HCT116 (cell line): Measurements from ENCODE around the gene GNAS-AS1. TPM values are rescaled to one million over a fixed set of nuclear protein-coding genes. Genes with fewer than 3 reads are reported as not detected.

ENCODE experiments used
- ATAC-seq: fragments of 200-7000 bp; cut with Tn5 transposase; 2 replicates; pipeline ENCODE4 v1.9.1; 2020; ENCODE audit warnings: mild to moderate bottlenecking, moderate library complexity
- BruUV-seq: library from RNA; stranded (reverse); fragments of 400-500 nt; replicated peaks from 2 replicates; lab custom pipeline; 2021; lab: Mats Ljungman, UMichigan
- CTCF ChIA-PET: fragments of 300-600 bp; sonication (Branson Sonifier 250); formaldehyde crosslinking; loops from one replicate; lab custom pipeline; 2021; ENCODE audit warnings: antibody characterized with exemption; lab: Charles Lee
- POLR2A ChIA-PET: fragments of 300-600, 350-600 bp; sonication (Branson Sonifier 250); formaldehyde crosslinking; loops from one replicate; lab custom pipeline; 2021; ENCODE audit warnings: antibody characterized with exemption; lab: Charles Lee
- RAD21 ChIA-PET, 2 experiments: fragments of 300-600 bp; sonication (Branson Sonifier 250); formaldehyde crosslinking; loops; one replicate each; lab custom pipeline; 2023; ENCODE audit warnings: low total read pairs in 2 of 2; ENCODE audit not compliant: uncharacterized antibody in 2 of 2, unreplicated experiment in 2 of 2, low non-redundant PET in 1 of 2; lab: Charles Lee
- DNase-seq: peaks from one replicate; pipeline ENCODE4 v3.0.0-alpha.2; 2010; ENCODE audit warnings: low read depth, low spot score
- H2AFZ ChIP-seq: fragments of 200-600 bp; shearing (Covaris generic), sonication (generic); 2 replicates; pipeline ENCODE4 v1.6.1; 2017; ENCODE audit warnings: low read depth, mixed run types, mixed read lengths, antibody characterized with exemption, low read length; ENCODE audit not compliant: poor library complexity, severe bottlenecking
- H3K27ac ChIP-seq: 2 replicates; pipeline ENCODE4 v1.5.1; 2012; ENCODE audit warnings: low read depth, low read length
- H3K27me3 ChIP-seq: fragments of 200-600 bp; sonication (generic); 2 replicates; pipeline ENCODE4 v1.6.1; 2016; ENCODE audit warnings: mixed run types, low read length, mixed read lengths; ENCODE audit not compliant: insufficient read depth
- H3K36me3 ChIP-seq, 2 experiments: fragments of 200-500 bp in 1 of 2; fragments of 200-600 bp in 1 of 2; sonication (Bioruptor generic) in 1 of 2; sonication (generic) in 1 of 2; 2 replicates each; pipeline versions ENCODE4 v1.5.1 to v1.6.1; 2014 to 2016; ENCODE audit warnings: low read length in 2 of 2, inconsistent platforms in 1 of 2, mixed read lengths in 1 of 2, mixed run types in 1 of 2; ENCODE audit not compliant: insufficient read depth in 2 of 2, control insufficient read depth in 1 of 2
- H3K4me1 ChIP-seq, 2 experiments: fragments of 200-600 bp in 1 of 2; sonication (generic) in 1 of 2; 2 replicates each; pipeline versions ENCODE4 v1.5.1 to v1.6.1; 2012 to 2017; ENCODE audit warnings: low read length in 2 of 2, inconsistent platforms in 1 of 2, mild to moderate bottlenecking in 1 of 2, mixed read lengths in 1 of 2, mixed run types in 1 of 2, moderate library complexity in 1 of 2; ENCODE audit not compliant: insufficient read depth in 2 of 2, control insufficient read depth in 1 of 2
- H3K4me2 ChIP-seq: fragments of 200-600 bp; sonication (generic); 2 replicates; pipeline ENCODE4 v1.6.1; 2017; ENCODE audit warnings: mixed run types, low read length, mixed read lengths
- H3K4me3 ChIP-seq, 2 experiments: fragments of 200-600 bp in 1 of 2; sonication (generic) in 1 of 2; replicated peaks in 1 of 2; 2 replicates each; pipeline ENCODE4 v1.5.1; 2011 to 2016; ENCODE audit warnings: low read length in 2 of 2, control low read depth in 1 of 2, low read depth in 1 of 2, mild to moderate bottlenecking in 1 of 2, mixed read lengths in 1 of 2, mixed run types in 1 of 2
- H3K79me2 ChIP-seq: fragments of 200-600 bp; sonication (generic); 2 replicates; pipeline ENCODE4 v1.6.1; 2017; ENCODE audit warnings: mild to moderate bottlenecking, mixed run types, low read length, moderate library complexity, mixed read lengths; ENCODE audit not compliant: insufficient read depth
- H3K9ac ChIP-seq: fragments of 200-600 bp; sonication (generic); 2 replicates; pipeline ENCODE4 v1.6.1; 2016; ENCODE audit warnings: low read length, mixed read lengths
- H3K9me2 ChIP-seq: fragments of 200-600 bp; sonication (generic), shearing (Covaris generic); 2 replicates; pipeline ENCODE4 v1.6.1; 2017; ENCODE audit warnings: mixed run types, mild to moderate bottlenecking, moderate library complexity; ENCODE audit not compliant: insufficient read depth
- H3K9me3 ChIP-seq, 2 experiments: fragments of 200-500 bp in 1 of 2; fragments of 200-600 bp in 1 of 2; sonication (Bioruptor generic) in 1 of 2; sonication (generic) in 1 of 2; 2 replicates each; pipeline ENCODE4 v1.6.1; 2014 to 2017; ENCODE audit warnings: low read length in 2 of 2, mixed read lengths in 2 of 2, inconsistent platforms in 1 of 2, low read depth in 1 of 2, mild to moderate bottlenecking in 1 of 2, mixed run types in 1 of 2, moderate library complexity in 1 of 2; ENCODE audit not compliant: control insufficient read depth in 1 of 2, insufficient read depth in 1 of 2
- H4K20me1 ChIP-seq: fragments of 200-600 bp; sonication (generic), shearing (Covaris generic); 2 replicates; pipeline ENCODE4 v1.6.1; 2017; ENCODE audit warnings: mixed run types, mild to moderate bottlenecking, moderate library complexity; ENCODE audit not compliant: insufficient read depth
- EZH2 ChIP-seq: fragments of 200-600 bp; sonication (generic); IDR thresholded peaks from 2 replicates; pipeline ENCODE4 v1.6.1; 2017; ENCODE audit warnings: antibody characterized with exemption, mixed run types
- RAD21 ChIP-seq: IDR thresholded peaks from 2 replicates; pipeline ENCODE4 v1.6.1; 2012; ENCODE audit warnings: low read depth, mild to moderate bottlenecking
- YY1 ChIP-seq: IDR thresholded peaks from 2 replicates; pipeline ENCODE4 v1.6.1; 2011; ENCODE audit warnings: low read length, low read depth, moderate library complexity, mild to moderate bottlenecking; ENCODE audit not compliant: insufficient replicate concordance; ENCODE audit errors: extremely low read depth
- ZFX ChIP-seq: fragments of 450-650 bp; IDR thresholded peaks from 2 replicates; pipeline ENCODE4 v1.6.1; 2017
- intact Hi-C: fragments of 100-400 bp; cut with micrococcal nuclease; formaldehyde crosslinking; loops from 2 replicates; pipeline ENCODE4 v1.10.0; 2022
- total RNA-seq: library from RNA; stranded (reverse); gene quantifications from one replicate; pipeline ENCODE4 v1.2.1, GENCODE V29; 2021; ENCODE audit not compliant: unreplicated experiment
- TF ChIP-seq, protein P1 (sequence below), 3 experiments: fragments of 200-600 bp in 1 of 3; sonication (generic) in 1 of 3; IDR thresholded peaks in 2 of 3; conservative IDR thresholded peaks in 1 of 3; 2 replicates each; pipeline ENCODE4 v1.5.1; 2012 to 2017; ENCODE audit warnings: low read depth in 2 of 3, low read length in 2 of 3, antibody characterized with exemption in 1 of 3, borderline replicate concordance in 1 of 3, control low read depth in 1 of 3, mild to moderate bottlenecking in 1 of 3, mixed read lengths in 1 of 3, mixed run types in 1 of 3, moderate library complexity in 1 of 3; ENCODE audit not compliant: insufficient read depth in 1 of 3
- TF ChIP-seq, protein P2 (sequence below): IDR thresholded peaks from 2 replicates; pipeline ENCODE4 v1.6.1; 2012

The GNAS-AS1 gene
- total RNA-seq, 1 experiment from 2014 or later: not detected

GRCh38 chr20:58874469-58874868 lies 23.8 kb upstream of the GNAS-AS1 start:
- no TSS peak for BruUV-seq
- no peaks in the 10 kb centered on the region for H3K79me2 ChIP-seq

More at GRCh38 chr20:58874469-58874868, 23.8 kb upstream of the GNAS-AS1 start:
- ChIA-PET CTCF (no interaction called here), POLR2A (no interaction called here)
- DNase-seq: no peak
- TF ChIP-seq, protein P1, sequence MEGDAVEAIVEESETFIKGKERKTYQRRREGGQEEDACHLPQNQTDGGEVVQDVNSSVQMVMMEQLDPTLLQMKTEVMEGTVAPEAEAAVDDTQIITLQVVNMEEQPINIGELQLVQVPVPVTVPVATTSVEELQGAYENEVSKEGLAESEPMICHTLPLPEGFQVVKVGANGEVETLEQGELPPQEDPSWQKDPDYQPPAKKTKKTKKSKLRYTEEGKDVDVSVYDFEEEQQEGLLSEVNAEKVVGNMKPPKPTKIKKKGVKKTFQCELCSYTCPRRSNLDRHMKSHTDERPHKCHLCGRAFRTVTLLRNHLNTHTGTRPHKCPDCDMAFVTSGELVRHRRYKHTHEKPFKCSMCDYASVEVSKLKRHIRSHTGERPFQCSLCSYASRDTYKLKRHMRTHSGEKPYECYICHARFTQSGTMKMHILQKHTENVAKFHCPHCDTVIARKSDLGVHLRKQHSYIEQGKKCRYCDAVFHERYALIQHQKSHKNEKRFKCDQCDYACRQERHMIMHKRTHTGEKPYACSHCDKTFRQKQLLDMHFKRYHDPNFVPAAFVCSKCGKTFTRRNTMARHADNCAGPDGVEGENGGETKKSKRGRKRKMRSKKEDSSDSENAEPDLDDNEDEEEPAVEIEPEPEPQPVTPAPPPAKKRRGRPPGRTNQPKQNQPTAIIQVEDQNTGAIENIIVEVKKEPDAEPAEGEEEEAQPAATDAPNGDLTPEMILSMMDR (IDR thresholded peaks at IDR 0.05 in 2 of 3, conservative IDR thresholded peaks at IDR 0.05 in 1 of 3; ENCODE audit: borderline replicate concordance in 1 of 3, insufficient read depth in 1 of 3, low read depth in 2 of 3, low read length in 2 of 3): no peak
- TF ChIP-seq RAD21 (no peak), EZH2 (no peak), YY1 (peak; percentile 8), ZFX (no peak)
- TF ChIP-seq, protein P2, sequence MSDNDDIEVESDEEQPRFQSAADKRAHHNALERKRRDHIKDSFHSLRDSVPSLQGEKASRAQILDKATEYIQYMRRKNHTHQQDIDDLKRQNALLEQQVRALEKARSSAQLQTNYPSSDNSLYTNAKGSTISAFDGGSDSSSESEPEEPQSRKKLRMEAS: no peak
- TF ChIP-seq, all 23 proteins: peak for 1
- Histone ChIP-seq H3K4me3 (no peak overlapping the region), H3K4me2 (no peak overlapping the region), H3K4me1 (no peaks in the 10 kb centered on the region), H3K36me3 (no peaks in the 10 kb centered on the region), H2AFZ (no peak overlapping the region), H4K20me1 (no peaks in the 10 kb centered on the region), H3K9ac (no peak overlapping the region), H3K9me2 (no peaks in the 10 kb centered on the region), H3K27ac (no peak overlapping the region), H3K27me3 (no peaks in the 10 kb centered on the region), H3K9me3 (no peaks in the 10 kb centered on the region)
- intact Hi-C loops: no loop called here
- RAD21 ChIA-PET: no interaction called here
- no peak for ATAC-seq
